Endodermal cell (in vitro differentiated cells): ENCODE measurements around the gene ANKRD6. TPM values are rescaled to one million over a fixed set of nuclear protein-coding genes. Genes with fewer than 3 reads are reported as not detected.
A peak's percentile ranks its signal among the peaks of the same experiment; 100 is the strongest.
"Not testable (repeated sequence)": the region's sequence is repeated elsewhere in the genome, so short reads cannot be mapped to it uniquely, and the experiment has no call there.

Source experiments
- DNase-seq: peaks from one replicate; pipeline ENCODE4 v3.0.0-alpha.2; 2017
- H3K27ac ChIP-seq: 2 replicates; pipeline ENCODE4 v1.5.1; 2013; ENCODE audit warnings: mild to moderate bottlenecking, low read depth, low read length, moderate library complexity
- H3K27me3 ChIP-seq: 2 replicates; pipeline ENCODE4 v1.6.1; 2013; ENCODE audit warnings: mild to moderate bottlenecking, low read length, moderate library complexity; ENCODE audit not compliant: insufficient read depth, control insufficient read depth, poor library complexity, severe bottlenecking
- H3K36me3 ChIP-seq: 2 replicates; pipeline ENCODE4 v1.7.0; 2013; ENCODE audit warnings: mild to moderate bottlenecking, low read length, moderate library complexity; ENCODE audit not compliant: control insufficient read depth, insufficient read depth
- H3K4me1 ChIP-seq: one replicate; pipeline ENCODE4 v1.7.0; 2013; ENCODE audit warnings: low read length; ENCODE audit not compliant: control insufficient read depth, insufficient read depth
- H3K4me3 ChIP-seq: 2 replicates; pipeline ENCODE4 v1.5.1; 2013; ENCODE audit warnings: mild to moderate bottlenecking, low read length, moderate library complexity
- H3K9ac ChIP-seq: 2 replicates; pipeline ENCODE4 v1.6.1; 2013; ENCODE audit warnings: mild to moderate bottlenecking, low read length, moderate library complexity; ENCODE audit not compliant: poor library complexity, severe bottlenecking; ENCODE audit errors: extremely low read depth
- H3K9me3 ChIP-seq: 2 replicates; pipeline ENCODE4 v1.6.1; 2013; ENCODE audit warnings: mild to moderate bottlenecking, low read length, moderate library complexity; ENCODE audit not compliant: control insufficient read depth
- H3K27ac Mint-ChIP-seq: 2 replicates; pipeline ENCODE4 v1.8.0; 2020; ENCODE audit warnings: mixed read lengths
- H3K27me3 Mint-ChIP-seq: 2 replicates; pipeline ENCODE4 v1.8.0; 2021; ENCODE audit warnings: mild to moderate bottlenecking, mixed read lengths; ENCODE audit not compliant: insufficient read depth
- H3K36me3 Mint-ChIP-seq: 2 replicates; pipeline ENCODE4 v1.8.0; 2020; ENCODE audit warnings: low read depth, mixed read lengths
- H3K4me1 Mint-ChIP-seq: 2 replicates; pipeline ENCODE4 v1.8.0; 2020; ENCODE audit warnings: mixed read lengths
- H3K4me3 Mint-ChIP-seq: 2 replicates; pipeline ENCODE4 v1.8.0; 2020; ENCODE audit warnings: mild to moderate bottlenecking, moderate library complexity, mixed read lengths
- H3K9me3 Mint-ChIP-seq: 2 replicates; pipeline ENCODE4 v1.8.0; 2020; ENCODE audit warnings: mild to moderate bottlenecking, mixed read lengths
- CTCF ChIP-seq: fragments of 200-600 bp; sonication (generic); conservative IDR thresholded peaks from 2 replicates; pipeline ENCODE4 v1.5.0; 2021; ENCODE audit warnings: antibody characterized with exemption, mild to moderate bottlenecking
- WGBS, 2 experiments: methylation state at CpG; one replicate each; pipeline versions ENCODE4 v1.1.5 to v1.1.7; 2013; ENCODE audit warnings: missing lambda C conversion rate in 2 of 2, mixed read lengths in 1 of 2; ENCODE audit not compliant: insufficient coverage in 1 of 2, insufficient read length in 1 of 2; 5-methylcytosine and 5-hydroxymethylcytosine counted together
- total RNA-seq, 2 donors: library from RNA; stranded (reverse); fragmentation: NEBNext Ultra II Directional in 1 of 2; extraction: Animal tissue kit (Norgen Biotek cat#: 25700) in 1 of 2; gene quantifications; 2 replicates in 1 of 2; 3 replicates in 1 of 2; pipeline ENCODE4 v1.2.1, GENCODE V29; 2021

Gene ANKRD6
- total RNA-seq, 2 donors from 2014 or later, result 88.7 to 110 TPM

- Mint-ChIP-seq H3K27ac (peak within 1 kb of the TSS; percentile 88), H3K36me3 (peaks cover 52% of the 10 kb centered on the region), H3K4me3 (peak within 1 kb of the TSS; percentile 92), H3K27me3 (no peaks in the 10 kb centered on the region), H3K4me1 (peaks cover 10% of the 10 kb centered on the region), H3K9me3 (no peaks in the 10 kb centered on the region)
- Histone ChIP-seq H3K9me3 (no peaks in the 10 kb centered on the region), H3K27me3 (no peaks in the 10 kb centered on the region), H3K36me3 (peaks cover 43% of the 10 kb centered on the region), H3K9ac (peak within 1 kb of the TSS; percentile 54), H3K4me3 (peak within 1 kb of the TSS; percentile 92), H3K27ac (peak within 1 kb of the TSS; percentile 61), H3K4me1 (no peaks in the 10 kb centered on the region)
- TF ChIP-seq CTCF, result no peak
- peak; percentile 97 for DNase-seq
- WGBS, 2 experiments, result 1 to 4% methylated on average over 24 to 58 of the region's 58 CpGs
Measured at GRCh38 chr6:89638320-89639195, 205.6 kb downstream of the ANKRD6 start, which contains the start of gene LYRM2. TSS of gene LYRM2 (minus strand) at chr6:89638747. CDS start at chr6:89638716, 31 bp downstream.

- Mint-ChIP-seq H3K4me3 (no peak overlapping the region), H3K27me3 (no peaks in the 10 kb centered on the region), H3K9me3 (no peaks in the 10 kb centered on the region), H3K36me3 (peaks cover 62% of the 10 kb centered on the region), H3K4me1 (peaks cover 10% of the 10 kb centered on the region), H3K27ac (no peak overlapping the region)
- WGBS, 2 experiments, result 92 to 99% methylated on average over 4 of the region's 4 CpGs
- Histone ChIP-seq H3K36me3 (peaks cover 56% of the 10 kb centered on the region), H3K9ac (no peak overlapping the region), H3K9me3 (no peaks in the 10 kb centered on the region), H3K4me3 (no peak overlapping the region), H3K27me3 (no peaks in the 10 kb centered on the region), H3K27ac (no peak overlapping the region), H3K4me1 (no peaks in the 10 kb centered on the region)
- no peak for DNase-seq
- no peak for TF ChIP-seq CTCF
Measured at GRCh38 chr6:89640804-89641203, 207.9 kb downstream of the ANKRD6 start.

- H3K4me1 Mint-ChIP-seq, DNase-seq, H3K9me3 Mint-ChIP-seq, H3K27me3 ChIP-seq, H3K4me3 ChIP-seq, H3K9ac ChIP-seq, H3K9me3 ChIP-seq, H3K27me3 Mint-ChIP-seq, H3K27ac Mint-ChIP-seq, H3K27ac ChIP-seq, H3K4me3 Mint-ChIP-seq, H3K4me1 ChIP-seq: not testable (repeated sequence)
- peaks cover 62% of the 10 kb centered on the region for H3K36me3 Mint-ChIP-seq
- H3K36me3 ChIP-seq, result peaks cover 57% of the 10 kb centered on the region
- 96% methylated on average over 3 of the region's 3 CpGs; no CpG with 5 or more reads in 1 of the 2 experiments for WGBS, 2 experiments
Measured at GRCh38 chr6:89641581-89641980, 208.6 kb downstream of the ANKRD6 start.
